Measurements from ENCODE around the gene KIAA1217. TPM values are rescaled to one million over a fixed set of nuclear protein-coding genes. Genes with fewer than 3 reads are reported as not detected.

Gene KIAA1217
- total and polyA plus RNA-seq, 2 of the 8 experiments (the other 6 are each of a cell fraction or from before 2014, with no cell fraction given) = 4.5 to 15.6 TPM

DNA sequence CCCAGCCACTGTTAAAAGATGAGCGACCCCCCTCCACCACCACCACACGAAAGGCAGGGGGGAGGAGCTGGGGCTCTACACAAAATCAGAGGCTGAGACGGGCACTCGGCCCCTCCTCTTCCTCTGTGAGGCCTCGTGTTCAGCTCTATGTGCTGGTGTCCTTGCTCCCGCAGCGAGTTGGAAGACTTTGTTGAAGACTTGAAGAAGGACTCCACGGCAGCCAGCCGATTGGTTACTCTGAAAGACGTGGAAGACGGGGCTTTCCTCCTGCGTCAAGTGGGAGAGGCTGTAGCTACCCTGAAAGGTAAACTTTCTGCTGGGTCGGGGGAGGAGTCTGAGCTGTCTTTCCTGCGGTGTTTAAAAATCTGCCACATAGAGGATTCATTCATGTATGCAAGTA, 311.0 kb downstream of the KIAA1217 start:
- CTCF ChIA-PET (ENCODE audit: partially characterized antibody) = interaction anchor here (0.5 to 9.2 kb wide), 24 partner anchors 14 to 1044 kb away, joined by 3 to 116 read pairs (median 6); no protein-coding TSS in a partner anchor
- no peaks in the 10 kb centered on the region for H3K27me3 ChIP-seq (replicated peaks in 1 of 4; ENCODE audit: control insufficient read depth in 3 of 4, extremely low read depth in 1 of 4, insufficient read depth in 3 of 4, low read length in 3 of 4)
- no peak overlapping the region for H3K14ac ChIP-seq (ENCODE audit: insufficient read length)
- H3K36me3 ChIP-seq (ENCODE audit: control insufficient read depth in 2 of 4, insufficient read depth in 4 of 4, low read length in 3 of 4) = no peaks in the 10 kb centered on the region; a peak in 2 of 8 replicates
- no peak overlapping the region for H2AFZ ChIP-seq (ENCODE audit: low read length)
- H3K4ac ChIP-seq (replicated peaks; ENCODE audit: insufficient read length, low read depth, low read length) = no peak overlapping the region
- H3K79me1 ChIP-seq (ENCODE audit: low read depth, low read length) = no peaks in the 10 kb centered on the region
- H2BK120ac ChIP-seq (replicated peaks; ENCODE audit: low read depth, low read length) = no peak overlapping the region
- 71% methylated on average over 14 of the region's 14 CpGs; no CpG with 5 or more reads in 1 of the 2 experiments for WGBS, 2 experiments (ENCODE audit: extremely low coverage in 1 of 2, insufficient coverage in 1 of 2, insufficient read length in 1 of 2, insufficient replicate concordance in 2 of 2, low coverage in 1 of 2, low lambda C conversion rate in 2 of 2, missing lambda C conversion rate in 1 of 2)
- FAIRE-seq (no peak), DNase-seq (ENCODE audit: low read depth in 1 of 2, low spot score in 2 of 2) (peak in 1 of 2 experiments; percentile 57)
- H3K56ac ChIP-seq (replicated peaks; ENCODE audit: insufficient read length, low read depth, low read length) = no peak overlapping the region
- peak overlapping the region in 1 of 2 experiments; percentile 49; a peak in 3 of 4 replicates for H3K4me2 ChIP-seq (ENCODE audit: insufficient read depth in 1 of 2, low read depth in 2 of 2, low read length in 2 of 2)
- no peak for TF ChIP-seq POLR2AphosphoS5 (IDR thresholded peaks at IDR 0.05; ENCODE audit: low read depth, low read length)
- no peak overlapping the region for H3K18ac ChIP-seq (ENCODE audit: extremely low read depth, low read length)
- peaks cover 0 to 3% (median 3%) of the 10 kb centered on the region in 4 experiments; a peak in 4 of 7 replicates for H3K4me1 ChIP-seq (replicated peaks in 1 of 4; ENCODE audit: control insufficient read depth in 3 of 4, insufficient read depth in 4 of 4, low read length in 3 of 4)
- no peak overlapping the region for H3K27ac ChIP-seq (ENCODE audit: low read depth, low read length)
- no peaks in the 10 kb centered on the region for H3K9me3 ChIP-seq (ENCODE audit: insufficient read depth in 2 of 2, low read depth in 1 of 2, low read length in 1 of 2)
- H2BK12ac ChIP-seq (ENCODE audit: low read depth, low read length) = no peak overlapping the region
- no peak overlapping the region for H2BK15ac ChIP-seq (ENCODE audit: low read length)
- no peak overlapping the region for H2AK5ac ChIP-seq (ENCODE audit: low read depth, low read length)
- H3K9ac ChIP-seq (replicated peaks in 1 of 4; ENCODE audit: extremely low read depth in 1 of 4, low read depth in 3 of 4, low read length in 3 of 4) = no peak overlapping the region
- no peak overlapping the region for H3K4me3 ChIP-seq (ENCODE audit: extremely low read depth in 1 of 4, insufficient read depth in 2 of 4, low read depth in 3 of 4, low read length in 4 of 4)
- no peaks in the 10 kb centered on the region for H3K79me2 ChIP-seq (ENCODE audit: control insufficient read depth in 1 of 2, insufficient read depth in 2 of 2, low read length in 2 of 2)
- no peaks in the 10 kb centered on the region for H4K20me1 ChIP-seq (replicated peaks in 1 of 2; ENCODE audit: control insufficient read depth in 1 of 2, insufficient read depth in 2 of 2, low read length in 2 of 2)
- H3K23ac ChIP-seq (ENCODE audit: insufficient read length) = no peak overlapping the region
- H4K8ac ChIP-seq (ENCODE audit: extremely low read depth, insufficient read depth, low read length) = no peak overlapping the region
- no peaks in the 10 kb centered on the region for H3K23me2 ChIP-seq (ENCODE audit: low read depth, low read length)
- no peak overlapping the region for H2BK20ac ChIP-seq (ENCODE audit: low read length)
- no peak overlapping the region for H4K5ac ChIP-seq (ENCODE audit: insufficient read length, low read depth, low read length)
- H4K91ac ChIP-seq (replicated peaks; ENCODE audit: insufficient read length, low read length) = no peak overlapping the region
- no peak overlapping the region for H2BK5ac ChIP-seq (ENCODE audit: low read depth, low read length)
- POLR2A ChIA-PET (ENCODE audit: partially characterized antibody) = no interaction called here

Measured in H1 (cell line).